Right lobe of liver (tissue), 4 donors: Measurements from ENCODE around the gene CPED1.

Experiments used
- CTCF ChIP-seq, 4 donors: fragments of 200-600 bp in 3 of 4; fragments of 450-650 bp in 1 of 4; IDR thresholded peaks; one replicate each; pipeline versions ENCODE4 v1.5.1 to v1.8.0; 2016 to 2022; ENCODE audit warnings: antibody characterized with exemption in 4 of 4, mild to moderate bottlenecking in 2 of 4
- POLR2A ChIP-seq: fragments of 450-650 bp; IDR thresholded peaks from one replicate; pipeline ENCODE4 v1.6.1; 2017; ENCODE audit warnings: antibody characterized with exemption, mild to moderate bottlenecking
- donor health status: DM: no; HTN: no; CAD: no.
- donor health status: DM: no; HTN: no; CAD: no.
- donor health status: DM: no; HTN: yes; CAD: no.

GRCh38 chr7:120949998-120950538 is 38.4 kb upstream of the CPED1 start:
- TF ChIP-seq POLR2A (no peak), CTCF (IDR thresholded peaks at IDR 0.05) (no peak)
